IPS-NIHi7 (cell line): ENCODE measurements around the gene TRIM75.
"Not testable (repeated sequence)": the region's sequence is repeated elsewhere in the genome, so short reads cannot be mapped to it uniquely, and the experiment has no call there.

Source experiments
- DNase-seq: peaks from one replicate; pipeline ENCODE4 v3.0.0; 2012; ENCODE audit warnings: mixed read lengths; ENCODE audit errors: extremely low spot score

The TRIM75 gene

DNA sequence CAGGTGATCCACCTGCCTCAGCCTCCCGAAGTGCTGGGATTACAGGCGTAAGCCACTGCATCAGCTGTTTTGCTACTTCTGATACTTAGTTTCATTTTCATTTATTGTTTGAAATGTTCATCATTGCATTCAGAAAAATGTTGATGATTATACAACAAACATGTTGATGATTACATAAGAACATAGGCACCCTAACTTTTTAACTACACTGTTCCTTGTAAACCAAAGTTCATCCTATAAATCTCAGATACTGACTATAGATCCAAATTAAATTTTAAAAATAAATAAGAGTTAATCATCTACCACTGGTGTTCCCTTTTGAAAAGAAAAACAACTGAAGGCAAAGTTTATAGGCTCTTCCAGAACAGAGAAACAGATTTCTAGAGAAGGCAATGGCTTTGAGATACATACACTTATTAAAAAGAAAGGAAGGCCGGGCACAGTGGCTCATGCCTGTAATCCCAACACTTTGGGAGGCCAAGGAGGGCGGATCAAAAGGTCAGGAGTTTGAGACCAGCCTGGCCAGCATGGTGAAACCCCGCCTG lies 23.4 kb downstream of the TRIM75 start:
- DNase-seq: no peak

DNA sequence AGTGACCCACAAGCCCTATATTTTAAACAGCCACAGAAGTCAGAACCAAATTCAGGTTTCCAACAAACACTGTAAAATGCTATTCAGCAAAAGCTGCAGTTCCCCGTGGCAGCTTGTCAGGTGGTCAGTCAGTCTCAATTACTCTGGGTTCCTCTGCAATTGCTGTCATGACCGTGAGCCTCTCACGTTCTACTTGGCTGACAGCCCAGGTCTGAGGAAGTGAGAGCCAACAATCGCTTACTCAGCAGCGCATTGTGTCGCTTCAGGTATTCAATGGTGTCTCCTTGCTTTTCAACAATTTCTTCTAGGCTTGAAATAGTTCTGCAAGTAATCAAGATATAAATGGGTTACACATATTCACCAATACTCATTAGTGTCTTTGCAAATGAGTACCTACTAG lies 25.8 kb downstream of the TRIM75 start:
- DNase-seq: no peak

DNA sequence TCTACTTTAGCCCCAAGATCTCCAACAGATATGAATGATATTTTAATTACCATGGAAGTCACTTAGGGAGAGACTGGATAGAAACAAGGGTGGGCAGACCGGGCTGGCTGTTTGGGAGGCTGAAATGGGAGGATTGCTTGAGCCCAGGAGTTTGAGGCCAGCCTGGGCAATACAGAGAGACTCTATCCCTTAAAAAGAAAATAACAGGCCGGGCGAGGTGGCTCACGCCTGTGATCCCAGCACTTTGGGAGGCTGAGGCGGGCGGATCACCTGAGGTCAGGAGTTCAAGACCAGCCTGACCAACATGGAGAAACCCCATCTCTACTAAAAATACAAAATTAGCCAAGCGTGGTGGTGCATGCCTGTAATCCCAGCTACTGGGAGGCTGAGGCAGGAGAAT lies 31.1 kb downstream of the TRIM75 start:
- DNase-seq: not testable (repeated sequence)

DNA sequence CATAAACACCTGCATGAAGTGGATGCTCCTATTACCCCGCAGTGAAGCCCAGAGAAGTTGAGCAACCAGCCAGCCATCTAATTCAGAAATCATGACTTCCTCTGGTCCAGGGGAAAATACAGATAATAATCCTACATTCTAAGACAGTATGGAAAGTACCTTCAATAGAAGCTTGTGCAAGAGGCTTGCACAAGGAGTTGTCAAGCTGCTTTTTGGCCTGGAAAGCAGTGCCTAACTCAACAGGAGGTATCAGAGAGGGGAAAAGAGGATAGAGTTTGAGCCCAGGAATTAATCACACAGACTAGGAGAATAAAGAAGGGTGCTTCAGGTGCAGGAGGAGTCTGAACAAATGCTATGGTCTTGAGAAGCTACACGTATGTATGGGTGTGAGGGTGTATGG lies 32.3 kb downstream of the TRIM75 start:
- DNase-seq: no peak

DNA sequence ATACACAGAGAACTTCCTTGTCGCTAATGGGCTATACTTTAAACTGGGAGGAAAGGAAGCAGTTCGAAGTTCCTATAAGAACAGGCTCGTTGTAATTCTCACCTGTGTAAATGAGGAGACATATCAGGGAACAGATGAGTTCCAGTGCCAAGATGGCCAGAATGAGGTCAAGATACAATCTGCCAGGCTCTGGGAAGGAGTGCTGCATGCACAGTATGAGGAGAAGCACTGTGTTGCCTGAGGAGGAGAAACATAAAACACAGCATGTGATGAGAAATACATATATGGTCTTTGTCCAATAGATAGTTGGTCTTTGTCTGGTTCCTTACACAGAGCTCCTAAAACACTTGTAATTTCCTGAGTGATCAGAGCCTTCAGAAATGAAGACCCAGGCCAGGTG lies 34.7 kb downstream of the TRIM75 start:
- no peak for DNase-seq

DNA sequence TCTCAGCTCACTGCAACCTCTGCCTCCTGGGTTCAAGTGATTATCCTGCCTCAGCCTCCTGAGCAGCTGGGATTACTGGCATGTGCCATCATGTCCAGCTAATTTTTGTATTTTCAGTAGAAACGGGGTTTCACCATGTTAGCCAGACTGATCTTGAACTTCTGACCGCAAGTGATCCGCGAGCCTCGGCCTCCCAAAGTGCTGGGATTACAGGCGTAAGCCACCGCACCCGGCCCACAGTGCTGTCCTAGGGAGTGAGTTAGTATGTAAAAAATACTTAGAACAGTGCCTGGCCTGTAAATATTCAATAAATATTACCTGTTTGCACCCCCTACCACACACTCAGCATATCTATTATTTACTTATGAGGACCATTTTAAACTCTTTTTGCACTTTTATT lies 38.5 kb downstream of the TRIM75 start:
- not testable (repeated sequence) for DNase-seq

DNA sequence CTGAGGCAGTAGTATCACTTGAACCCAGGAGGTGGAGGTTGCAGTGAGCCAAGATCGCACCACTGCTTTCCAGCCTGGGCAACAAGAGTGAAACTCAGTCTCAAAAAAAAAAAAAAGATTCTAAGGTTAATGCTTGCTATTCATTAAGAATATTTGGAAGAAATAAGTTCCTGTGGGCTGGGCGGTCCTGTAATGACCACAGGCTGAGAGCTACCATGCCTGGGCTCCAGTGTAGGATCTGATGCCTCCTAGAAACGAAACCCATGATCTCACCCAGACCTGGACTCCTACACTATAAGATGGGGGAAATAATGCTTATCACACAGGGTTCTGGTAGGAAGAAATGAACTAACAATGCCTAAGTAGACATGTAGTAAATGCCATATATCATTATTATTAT lies 41.2 kb downstream of the TRIM75 start:
- no peak for DNase-seq

DNA sequence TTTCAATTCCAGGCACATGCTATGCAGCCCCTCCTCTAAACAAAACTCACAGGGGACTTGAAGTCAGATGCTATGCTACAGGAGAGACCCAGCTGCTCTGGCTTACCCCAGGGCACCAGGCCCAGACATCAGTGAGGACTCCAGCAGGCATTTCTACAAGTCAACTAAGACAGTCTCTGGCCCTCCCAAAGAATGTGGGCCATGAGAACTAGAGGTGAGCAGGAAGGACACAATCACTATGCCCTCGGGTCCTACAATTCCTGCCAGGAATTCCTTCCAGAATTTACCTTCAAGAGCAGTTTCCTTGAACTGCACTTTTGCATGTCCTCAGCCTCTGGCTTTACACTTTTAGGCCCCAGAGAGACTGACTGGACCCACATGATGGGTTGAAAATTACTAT lies 41.6 kb downstream of the TRIM75 start:
- DNase-seq: no peak

DNA sequence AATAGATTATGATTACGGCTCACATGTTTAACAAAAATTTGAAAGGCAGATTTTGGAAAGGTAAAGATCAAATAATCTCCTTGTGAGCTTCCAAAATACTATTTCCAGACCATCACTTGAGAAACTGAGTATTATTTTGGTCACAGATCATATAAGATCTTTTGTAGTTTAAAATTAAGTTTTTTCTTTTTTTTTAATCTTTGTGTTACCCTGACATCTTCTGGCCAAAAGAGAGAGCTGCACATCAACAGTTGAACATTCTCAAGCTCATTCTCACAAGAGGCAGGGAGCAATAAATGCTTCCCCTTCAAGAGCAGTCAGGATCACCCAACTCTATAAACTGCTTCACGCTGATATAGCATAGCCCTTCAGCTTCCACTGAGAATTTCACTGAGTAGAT lies 43.1 kb downstream of the TRIM75 start:
- peak; percentile 46 for DNase-seq

DNA sequence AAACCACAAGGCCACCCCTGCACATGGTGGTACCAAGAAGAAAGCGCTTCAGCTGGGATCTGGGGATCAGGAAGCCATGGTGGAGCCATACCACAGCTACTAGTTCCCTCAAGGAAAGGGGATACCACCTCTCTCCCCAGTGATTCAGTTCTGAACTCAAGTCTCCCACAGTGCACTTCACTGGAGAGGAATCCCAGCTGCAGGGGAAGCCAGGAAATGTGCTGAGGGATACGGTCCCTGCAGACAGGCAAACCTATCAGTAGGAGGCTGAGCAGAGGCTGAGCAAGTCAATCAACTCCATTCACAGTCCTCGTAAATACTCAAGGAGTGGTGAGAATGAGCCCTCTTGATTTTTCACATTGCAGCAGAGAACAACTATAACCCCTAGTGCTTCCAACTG lies 48.0 kb downstream of the TRIM75 start:
- no peak for DNase-seq

DNA sequence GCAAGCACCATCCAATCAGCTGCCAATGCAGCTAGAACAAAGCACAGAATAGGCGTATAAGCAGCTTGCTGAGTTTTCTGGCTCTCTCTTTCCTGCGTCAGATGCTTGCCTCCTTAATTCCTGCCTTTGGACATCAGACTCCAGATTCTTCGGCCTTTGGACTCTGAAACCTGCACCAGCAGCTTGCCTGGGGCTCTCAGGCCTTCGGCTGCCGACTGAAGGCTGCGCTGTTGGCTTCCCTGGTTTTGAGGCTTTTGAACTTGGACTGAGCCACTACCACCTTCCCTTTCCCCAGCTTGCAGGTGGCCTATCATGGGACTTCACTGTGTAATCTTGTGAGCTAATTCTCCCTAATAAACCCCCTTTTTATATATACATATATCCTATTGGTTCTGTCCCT lies 52.9 kb downstream of the TRIM75 start:
- DNase-seq: no peak
